D721Med (cell line): ENCODE results near the gene ST3GAL3.

ENCODE experiments used
- DNase-seq: peaks from one replicate; pipeline ENCODE4 v3.0.0; 2011; ENCODE audit warnings: low spot score; ENCODE audit not compliant: insufficient read length
- FAIRE-seq: peaks from 2 replicates; lab custom pipeline; 2011; peaks lifted over from hg19 to GRCh38; lab: Jason Lieb, UNC
- CTCF ChIP-seq: IDR thresholded peaks from 2 replicates; pipeline ENCODE4 v1.5.1; 2012; ENCODE audit warnings: mild to moderate bottlenecking, control low read depth; ENCODE audit not compliant: insufficient read depth; ENCODE audit errors: missing control alignments

The ST3GAL3 gene

GRCh38 chr1:43962324-43962723 lies 255.0 kb downstream of the ST3GAL3 start:
- no peak for DNase-seq
- no peak for FAIRE-seq
- no peak for TF ChIP-seq CTCF

GRCh38 chr1:43963006-43963405 lies 255.7 kb downstream of the ST3GAL3 start:
- DNase-seq = no peak
- FAIRE-seq = no peak
- no peak for TF ChIP-seq CTCF

GRCh38 chr1:43963890-43964289 lies 256.6 kb downstream of the ST3GAL3 start:
- no peak for DNase-seq
- no peak for TF ChIP-seq CTCF
- no peak for FAIRE-seq

GRCh38 chr1:43965316-43965715 lies 258.0 kb downstream of the ST3GAL3 start:
- FAIRE-seq = no peak
- TF ChIP-seq CTCF = no peak
- no peak for DNase-seq

GRCh38 chr1:43968348-43968948 lies 261.1 kb downstream of the ST3GAL3 start:
- no peak for TF ChIP-seq CTCF
- FAIRE-seq (no peak), DNase-seq (no peak)

- FAIRE-seq = no peak
- TF ChIP-seq CTCF = no peak
- no peak for DNase-seq
These were observed 262.0 kb downstream of the ST3GAL3 start for GRCh38 chr1:43969416-43969745.

- no peak for FAIRE-seq
These were observed 262.6 kb downstream of the ST3GAL3 start, which contains the start of gene DPH2 for GRCh38 chr1:43969746-43970466. TSS of gene DPH2 (plus strand) at chr1:43970010. CDS start at chr1:43970176, 166 bp downstream.

More at GRCh38 chr1:43969746-43970466, 262.6 kb downstream of the ST3GAL3 start, which contains the start of gene DPH2:
- DNase-seq = peak; percentile 100
- no peak for TF ChIP-seq CTCF
